T-helper 9 cell (primary cell): ENCODE measurements around the gene PPP6R2.

Experiments
- DNase-seq: peaks from one replicate; pipeline ENCODE4 v3.0.0-alpha.2; 2020
- total RNA-seq, 2 donors: gene quantifications; one replicate each; lab custom pipeline; 2026; lab: John Stamatoyannopoulos, UW

PPP6R2 gene, protein sequence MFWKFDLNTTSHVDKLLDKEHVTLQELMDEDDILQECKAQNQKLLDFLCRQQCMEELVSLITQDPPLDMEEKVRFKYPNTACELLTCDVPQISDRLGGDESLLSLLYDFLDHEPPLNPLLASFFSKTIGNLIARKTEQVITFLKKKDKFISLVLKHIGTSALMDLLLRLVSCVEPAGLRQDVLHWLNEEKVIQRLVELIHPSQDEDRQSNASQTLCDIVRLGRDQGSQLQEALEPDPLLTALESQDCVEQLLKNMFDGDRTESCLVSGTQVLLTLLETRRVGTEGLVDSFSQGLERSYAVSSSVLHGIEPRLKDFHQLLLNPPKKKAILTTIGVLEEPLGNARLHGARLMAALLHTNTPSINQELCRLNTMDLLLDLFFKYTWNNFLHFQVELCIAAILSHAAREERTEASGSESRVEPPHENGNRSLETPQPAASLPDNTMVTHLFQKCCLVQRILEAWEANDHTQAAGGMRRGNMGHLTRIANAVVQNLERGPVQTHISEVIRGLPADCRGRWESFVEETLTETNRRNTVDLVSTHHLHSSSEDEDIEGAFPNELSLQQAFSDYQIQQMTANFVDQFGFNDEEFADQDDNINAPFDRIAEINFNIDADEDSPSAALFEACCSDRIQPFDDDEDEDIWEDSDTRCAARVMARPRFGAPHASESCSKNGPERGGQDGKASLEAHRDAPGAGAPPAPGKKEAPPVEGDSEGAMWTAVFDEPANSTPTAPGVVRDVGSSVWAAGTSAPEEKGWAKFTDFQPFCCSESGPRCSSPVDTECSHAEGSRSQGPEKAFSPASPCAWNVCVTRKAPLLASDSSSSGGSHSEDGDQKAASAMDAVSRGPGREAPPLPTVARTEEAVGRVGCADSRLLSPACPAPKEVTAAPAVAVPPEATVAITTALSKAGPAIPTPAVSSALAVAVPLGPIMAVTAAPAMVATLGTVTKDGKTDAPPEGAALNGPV
- 98.9 to 132 reads per million in 2 donors for total RNA-seq

DNA sequence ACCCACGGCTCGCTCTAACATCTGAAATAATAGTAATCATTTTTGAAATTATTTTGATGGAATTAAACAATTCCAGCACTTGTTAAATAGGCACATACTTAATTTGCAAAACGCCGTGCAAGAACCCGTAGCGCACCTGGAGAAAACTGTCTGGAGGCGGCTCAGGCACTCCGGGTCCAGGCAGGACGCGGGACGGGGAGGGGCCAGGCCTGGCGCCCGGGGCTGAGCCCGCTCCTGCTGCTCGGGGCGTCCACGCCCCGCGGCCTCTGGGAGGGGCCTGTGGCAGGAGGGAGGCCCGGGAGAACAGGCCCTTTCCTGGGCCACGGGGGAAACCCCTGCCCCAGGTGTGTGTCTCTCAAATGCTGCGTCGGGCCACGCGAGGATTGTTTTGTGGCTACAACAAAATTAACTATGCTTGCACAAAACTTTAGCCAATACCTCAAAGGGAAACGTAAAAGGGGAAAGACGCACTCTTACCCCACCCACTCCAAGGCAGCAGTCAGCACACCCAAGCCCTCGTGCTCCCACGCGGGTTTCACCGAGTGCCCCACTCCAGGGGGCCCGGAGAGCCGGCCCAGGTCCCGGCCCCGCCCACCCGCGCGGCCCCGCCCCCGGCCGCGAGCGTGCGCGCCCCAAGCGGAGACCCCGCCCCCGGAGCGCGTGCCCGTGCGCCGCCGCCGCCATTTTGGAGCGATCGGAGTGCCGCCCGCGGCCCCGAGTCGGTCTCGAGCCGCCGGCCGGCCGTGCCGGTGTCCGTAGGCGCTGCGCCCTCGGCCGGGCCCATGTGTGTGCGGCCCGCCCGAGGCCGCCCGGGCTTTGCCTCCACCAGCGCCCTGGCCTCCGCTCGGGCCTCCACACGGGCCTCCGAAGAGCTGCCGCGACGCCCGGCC lies at the start of gene PPP6R2:
PPP6R2 (plus strand) TSS at position 677 of the 890 bp plus-strand sequence. CDS start 50,582 bp downstream, outside the sequence.
- peak; percentile 91 for DNase-seq

DNA sequence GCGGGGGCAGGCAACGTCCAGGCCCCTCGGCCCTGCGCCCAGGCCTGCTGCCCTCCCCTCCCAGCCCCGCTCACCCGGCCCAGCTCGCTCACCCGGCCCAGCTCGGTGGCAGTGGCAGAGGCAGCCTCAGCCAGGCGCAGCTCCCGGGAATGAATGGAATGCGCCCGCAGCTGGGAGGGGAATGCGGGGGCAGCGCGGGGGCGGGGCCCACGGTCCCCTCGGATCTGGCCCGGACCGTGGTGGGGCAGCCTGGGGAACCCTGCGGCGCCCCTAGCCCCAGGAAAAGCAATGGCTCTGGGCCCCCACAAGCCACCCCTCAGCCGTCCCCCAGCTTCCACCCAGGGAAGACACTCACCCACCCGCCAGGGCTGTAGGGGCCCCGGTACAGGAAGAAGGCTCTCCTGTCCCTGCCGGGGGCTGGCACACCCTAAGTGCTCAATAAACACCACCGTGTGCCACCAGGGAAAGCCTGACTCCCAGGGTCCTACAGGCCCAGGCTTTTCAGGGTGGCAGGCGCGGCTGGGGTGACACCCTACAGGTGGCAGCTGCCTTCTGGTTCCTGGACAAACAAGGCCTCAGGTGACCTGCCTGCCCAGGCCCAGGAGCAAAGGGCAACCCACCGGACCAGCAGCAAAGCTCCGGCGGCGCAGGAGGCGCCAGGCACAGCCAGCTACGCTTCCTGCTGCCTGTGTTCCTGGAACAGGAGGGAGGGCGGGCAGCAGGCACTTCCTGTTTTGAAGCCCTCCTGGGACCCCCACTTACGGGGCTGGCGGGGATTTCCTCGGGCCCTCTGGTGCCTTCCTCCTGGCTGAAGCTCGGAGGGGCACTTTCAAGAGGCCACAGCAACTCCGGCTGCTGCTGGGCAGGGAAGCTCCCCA lies 49.4 kb upstream of the PPP6R2 start:
- no peak for DNase-seq

DNA sequence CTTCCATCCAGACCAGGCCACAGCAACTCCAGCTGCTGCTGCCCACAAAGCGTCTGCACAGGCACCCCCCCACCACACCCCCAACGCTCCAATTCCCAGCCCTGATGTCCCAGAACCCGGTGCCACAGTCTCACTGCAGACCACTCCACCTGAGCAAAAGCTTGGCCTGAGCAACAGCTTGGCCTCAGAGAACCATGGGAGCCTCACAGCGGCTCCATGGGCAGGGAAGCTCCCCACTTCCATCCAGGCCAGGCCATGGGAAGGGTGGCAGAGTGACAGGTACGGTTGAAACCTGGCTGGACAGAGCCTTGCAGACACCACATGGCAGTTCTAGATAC lies 48.8 kb upstream of the PPP6R2 start:
- no peak for DNase-seq

DNA sequence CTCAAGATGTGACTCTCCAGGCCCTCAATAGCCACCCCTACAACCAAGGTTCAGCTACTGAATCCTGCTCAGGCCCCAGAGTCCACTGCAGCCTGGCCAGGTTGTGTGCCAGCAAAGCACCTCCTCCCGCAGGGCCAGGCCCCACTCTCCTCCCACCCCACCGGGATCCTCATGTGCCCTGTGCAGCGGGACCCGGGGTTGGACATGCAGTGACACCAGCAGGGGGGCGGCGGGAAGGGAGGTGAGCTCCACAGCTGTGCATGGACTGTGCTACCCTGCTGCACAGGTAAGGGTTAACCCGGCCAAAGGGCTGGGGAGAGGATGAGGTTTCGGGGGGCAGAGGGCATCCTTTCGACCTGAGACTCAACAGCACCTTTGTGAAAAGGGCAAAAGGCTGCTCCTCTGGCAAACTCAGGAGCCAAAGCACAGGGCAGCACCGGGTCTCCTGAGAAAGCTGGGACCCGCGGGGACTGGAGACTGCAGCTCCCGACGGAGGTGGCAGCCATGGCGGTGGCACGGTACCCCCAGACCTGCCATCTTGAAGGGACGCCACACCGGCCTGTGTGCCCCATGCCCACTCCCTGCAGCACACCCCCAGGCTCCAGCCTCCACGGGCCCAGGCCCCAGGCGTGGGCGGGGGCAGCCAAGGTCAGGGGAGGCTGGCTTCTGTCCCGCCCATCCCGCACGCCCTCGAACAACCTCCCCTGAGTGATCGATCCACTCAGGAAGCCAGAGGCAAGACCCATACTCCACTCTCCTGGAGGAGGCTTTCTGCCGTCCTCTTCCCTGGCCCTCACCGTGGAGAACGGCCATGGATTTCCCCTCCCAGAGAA lies 46.3 kb upstream of the PPP6R2 start:
- DNase-seq, result no peak

DNA sequence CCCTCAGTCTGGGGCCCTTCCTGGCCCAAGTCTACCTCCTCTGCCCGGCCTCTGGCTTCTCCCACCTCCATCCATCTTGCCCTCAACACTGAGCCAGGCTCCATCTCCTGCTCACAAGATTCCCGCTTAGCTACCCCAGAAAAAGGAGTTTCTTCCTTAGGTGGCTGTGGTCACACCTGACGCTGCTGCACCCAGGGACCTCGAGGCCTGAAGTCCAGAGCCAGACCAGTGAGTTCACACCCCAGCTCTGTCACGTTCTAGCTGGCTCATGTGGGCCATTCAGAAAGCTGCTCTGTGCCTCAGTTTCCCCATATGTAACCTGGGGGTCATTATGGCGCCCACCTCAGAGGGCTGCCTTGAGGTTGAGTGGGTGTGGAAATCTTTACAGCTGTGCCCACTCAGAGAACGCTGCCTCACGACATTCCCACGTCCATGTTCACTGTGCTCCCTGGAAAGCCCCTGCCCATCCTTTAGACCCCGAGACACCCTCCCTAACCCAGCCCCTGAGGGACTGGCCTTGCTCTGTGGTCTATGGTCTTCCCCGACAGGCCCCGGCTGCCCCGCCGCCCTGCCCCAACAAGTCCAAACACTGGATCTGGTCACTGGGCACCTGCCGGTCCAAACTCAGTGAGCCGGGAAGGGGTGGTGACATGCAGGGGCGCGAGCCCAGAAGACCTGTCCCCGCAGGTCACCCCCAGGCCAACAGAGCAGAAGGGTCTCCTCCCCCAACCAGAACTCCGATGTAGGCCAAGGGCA lies 45.4 kb upstream of the PPP6R2 start:
- DNase-seq, result no peak

DNA sequence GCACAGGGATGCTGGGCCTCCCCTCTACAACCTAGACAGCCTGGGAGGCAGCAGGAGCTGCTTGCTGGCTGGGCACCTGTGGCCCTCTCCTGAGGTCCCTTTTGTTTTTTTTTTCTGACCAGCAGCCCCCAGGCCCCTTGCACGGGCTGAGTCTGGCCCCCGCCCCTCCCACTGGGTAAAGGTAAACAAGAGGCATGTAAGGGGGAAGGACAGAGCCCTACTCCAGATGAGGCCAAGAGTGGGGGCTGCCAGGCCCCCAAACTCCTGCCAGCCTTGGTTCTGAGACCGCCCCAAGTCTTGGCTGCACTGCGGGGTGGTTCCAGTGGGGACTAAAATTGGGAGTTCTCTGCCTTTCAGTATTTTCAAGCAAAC lies 44.9 kb upstream of the PPP6R2 start:
- no peak for DNase-seq

DNA sequence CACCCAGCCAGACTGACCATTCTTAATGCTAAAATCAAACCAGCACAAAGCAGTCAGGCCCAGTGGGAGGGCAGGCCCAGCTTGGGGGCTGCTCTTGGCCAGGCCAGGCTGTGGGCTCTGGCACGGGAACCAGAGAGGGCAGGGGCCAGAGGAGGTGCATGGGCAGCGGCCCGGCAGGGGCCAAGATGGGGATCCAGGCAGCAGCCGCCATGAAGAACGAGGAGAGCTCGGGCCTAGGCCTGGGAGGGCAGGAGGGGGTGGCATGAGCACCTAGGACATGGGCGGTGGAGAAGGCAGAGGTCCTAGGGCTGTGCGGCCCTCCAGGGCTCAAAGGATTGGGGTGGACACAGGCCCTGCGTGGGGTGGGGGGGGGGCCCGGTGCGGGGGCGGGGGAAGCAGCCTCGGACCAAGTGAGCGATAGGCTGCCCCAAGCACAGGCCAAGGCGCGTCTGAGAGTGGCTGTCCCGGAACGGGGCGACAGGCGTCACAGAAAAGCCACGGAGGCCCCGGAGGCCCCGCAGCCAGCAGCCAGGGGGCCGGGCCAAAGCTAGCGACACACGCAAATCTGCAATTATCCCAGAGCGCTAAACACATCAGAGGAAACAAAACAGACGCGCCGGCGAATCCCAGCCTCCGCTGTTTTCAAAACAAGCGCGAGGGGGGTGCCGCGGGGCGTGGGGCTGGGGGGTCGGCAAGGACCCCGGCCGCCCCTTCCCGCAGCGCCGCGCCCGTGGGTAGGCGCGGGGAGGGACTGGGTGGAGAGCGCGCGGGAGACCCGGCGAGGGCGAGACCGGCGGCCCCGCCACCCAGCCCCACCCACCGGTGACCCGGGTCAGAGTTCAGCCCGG lies 44.0 kb upstream of the PPP6R2 start:
- DNase-seq, result no peak

DNA sequence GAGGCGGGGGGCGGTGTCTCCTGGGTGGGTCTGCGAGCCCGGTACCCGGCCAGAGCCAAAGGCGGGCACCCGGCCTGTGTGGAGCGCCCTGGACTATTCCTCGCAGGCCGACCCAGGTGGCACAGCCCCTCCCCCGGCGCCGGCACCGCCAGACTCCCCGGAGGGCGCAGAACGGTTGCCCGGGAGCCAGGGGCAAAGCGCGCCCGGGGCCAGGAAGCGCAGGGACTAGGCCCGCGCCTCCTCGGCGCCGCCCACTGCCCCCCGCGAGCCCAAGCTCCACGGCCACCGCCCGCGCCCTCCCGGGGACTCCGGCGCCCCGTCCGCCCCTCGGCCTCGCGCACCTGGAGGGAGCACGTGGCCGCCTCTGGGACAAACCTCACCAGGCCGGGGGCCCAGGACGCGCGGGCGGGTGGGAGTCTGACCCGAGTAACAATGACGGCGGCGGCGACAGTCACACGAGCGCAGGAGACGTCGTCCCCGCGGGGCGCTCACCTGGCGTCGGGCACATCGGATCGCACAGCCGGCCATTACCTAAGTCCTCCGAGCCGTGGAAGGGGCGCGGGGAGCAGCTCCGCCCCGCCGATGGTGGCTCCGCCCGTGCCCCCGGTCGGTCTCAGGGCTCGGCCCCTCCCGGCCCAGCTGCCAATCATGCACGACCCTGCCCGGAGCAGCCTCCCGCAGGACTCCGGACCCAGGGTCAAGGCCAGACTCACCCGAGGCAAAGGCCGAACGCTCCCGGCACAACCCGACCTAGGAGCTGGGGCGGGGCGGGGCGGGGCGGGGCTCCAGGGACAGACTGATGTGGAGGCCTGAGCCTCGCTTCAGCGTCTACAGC lies 43.1 kb upstream of the PPP6R2 start:
- DNase-seq, result no peak

DNA sequence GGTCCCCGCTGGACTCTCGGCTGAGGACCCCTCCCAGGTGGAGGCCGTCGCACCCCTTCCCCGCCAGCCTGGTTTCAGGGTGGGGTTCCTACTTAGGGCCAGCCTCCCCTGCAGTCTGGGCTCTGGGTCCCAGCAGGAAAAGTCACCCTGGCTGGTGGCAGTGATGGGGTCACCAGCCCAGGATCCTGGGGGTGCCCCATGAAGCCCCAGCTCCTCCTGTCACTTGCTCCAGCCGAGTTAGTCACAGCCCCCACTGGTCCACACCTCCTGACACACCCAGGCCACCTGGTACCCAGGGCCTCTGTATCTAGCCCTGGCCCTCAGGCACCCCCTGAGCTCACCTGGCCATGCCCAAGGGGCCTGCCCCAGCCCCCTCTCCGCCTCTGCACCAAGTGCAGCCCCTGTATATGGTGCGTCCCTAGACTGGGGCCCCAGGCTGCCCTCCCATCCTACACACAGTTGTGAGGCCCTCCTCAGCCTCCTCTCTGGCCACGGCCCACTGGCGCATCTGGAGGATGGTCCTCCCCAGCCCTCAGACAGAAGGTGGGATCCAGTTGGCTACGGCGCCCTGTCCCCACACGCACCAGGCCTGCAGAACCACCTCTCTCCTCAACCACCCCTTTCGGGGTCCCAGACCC lies 42.4 kb upstream of the PPP6R2 start:
- DNase-seq, result no peak

DNA sequence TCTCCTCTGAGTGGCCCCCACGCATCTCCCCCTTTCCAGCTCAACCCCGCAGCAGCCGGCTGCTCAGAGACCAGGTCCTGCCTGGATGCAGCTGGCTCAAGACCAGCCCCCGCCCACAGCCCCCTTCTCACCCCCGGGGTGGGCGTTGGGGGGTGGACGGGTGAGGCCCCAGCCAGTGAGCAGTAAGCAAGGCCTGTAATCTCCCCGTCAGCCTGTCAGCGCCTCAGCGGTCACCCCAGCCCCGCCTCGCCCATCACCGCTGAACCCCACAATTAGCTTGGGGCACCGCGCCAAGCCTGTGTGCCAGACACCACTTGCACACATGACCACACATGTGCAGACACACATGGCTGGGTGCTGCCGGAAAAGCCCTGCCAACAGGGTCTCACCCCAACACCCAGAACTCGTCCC lies 41.5 kb upstream of the PPP6R2 start:
- no peak for DNase-seq

DNA sequence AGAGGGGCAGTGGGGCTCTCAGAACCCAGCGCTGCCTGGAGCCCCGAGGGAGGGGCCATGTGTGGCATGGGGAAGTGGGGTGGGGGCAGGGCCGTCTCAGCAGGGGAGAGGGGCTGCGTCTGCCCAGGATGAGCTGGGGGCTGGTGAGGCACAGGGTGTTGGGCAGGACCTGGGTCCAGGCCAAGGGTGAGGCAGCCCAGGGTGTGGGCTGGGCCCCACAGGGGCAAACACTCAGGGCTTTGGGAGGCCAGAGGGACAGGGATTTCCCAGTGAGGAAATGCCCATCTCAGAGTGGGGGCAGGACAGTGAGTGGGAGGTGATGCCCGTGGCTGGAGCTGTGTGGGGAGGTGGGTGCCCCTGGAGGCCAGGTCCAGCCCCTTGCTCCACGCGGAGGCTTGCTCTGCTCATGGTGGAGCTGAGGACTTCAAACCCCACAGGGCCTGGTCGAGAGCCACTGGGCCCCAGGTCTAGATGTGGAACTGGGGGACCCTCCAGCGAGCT lies 41.0 kb upstream of the PPP6R2 start:
- no peak for DNase-seq

DNA sequence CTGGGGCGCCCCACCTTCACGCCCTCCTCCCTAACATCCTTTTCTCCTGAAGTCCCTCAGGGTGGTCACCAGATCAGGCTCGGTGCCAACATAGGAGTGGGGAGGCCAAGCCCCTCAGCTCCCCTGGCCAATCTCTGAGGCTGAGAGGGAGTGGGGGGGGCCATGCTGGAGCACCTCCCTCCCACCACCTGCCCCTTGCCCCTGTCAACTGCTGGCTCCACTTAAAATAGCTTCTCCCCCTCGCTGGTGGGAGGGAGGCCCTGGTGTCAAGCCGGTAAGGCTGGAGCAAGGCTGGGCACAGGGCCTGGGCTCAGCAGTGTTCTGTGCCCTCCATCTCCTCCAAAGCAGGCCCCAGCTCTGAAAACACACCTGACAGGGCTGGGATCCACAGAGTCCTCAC lies 40.6 kb upstream of the PPP6R2 start:
- no peak for DNase-seq

DNA sequence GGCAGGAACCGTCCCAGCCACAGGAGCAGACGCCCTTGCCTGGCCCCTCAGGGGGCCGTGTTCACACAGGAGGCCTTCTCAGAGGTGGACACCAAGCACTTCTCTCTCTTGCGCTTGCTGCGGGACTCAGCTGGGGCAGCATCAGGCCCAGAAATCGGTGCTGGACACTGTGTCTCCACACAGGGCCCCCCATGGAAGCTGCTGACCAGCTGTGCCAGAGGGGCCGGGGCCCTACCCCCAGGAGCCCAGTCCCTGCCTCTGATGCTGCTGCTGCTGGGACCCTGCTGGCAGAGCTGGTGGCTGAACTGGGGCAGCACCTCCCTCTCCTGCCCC lies 39.6 kb upstream of the PPP6R2 start:
- no peak for DNase-seq

DNA sequence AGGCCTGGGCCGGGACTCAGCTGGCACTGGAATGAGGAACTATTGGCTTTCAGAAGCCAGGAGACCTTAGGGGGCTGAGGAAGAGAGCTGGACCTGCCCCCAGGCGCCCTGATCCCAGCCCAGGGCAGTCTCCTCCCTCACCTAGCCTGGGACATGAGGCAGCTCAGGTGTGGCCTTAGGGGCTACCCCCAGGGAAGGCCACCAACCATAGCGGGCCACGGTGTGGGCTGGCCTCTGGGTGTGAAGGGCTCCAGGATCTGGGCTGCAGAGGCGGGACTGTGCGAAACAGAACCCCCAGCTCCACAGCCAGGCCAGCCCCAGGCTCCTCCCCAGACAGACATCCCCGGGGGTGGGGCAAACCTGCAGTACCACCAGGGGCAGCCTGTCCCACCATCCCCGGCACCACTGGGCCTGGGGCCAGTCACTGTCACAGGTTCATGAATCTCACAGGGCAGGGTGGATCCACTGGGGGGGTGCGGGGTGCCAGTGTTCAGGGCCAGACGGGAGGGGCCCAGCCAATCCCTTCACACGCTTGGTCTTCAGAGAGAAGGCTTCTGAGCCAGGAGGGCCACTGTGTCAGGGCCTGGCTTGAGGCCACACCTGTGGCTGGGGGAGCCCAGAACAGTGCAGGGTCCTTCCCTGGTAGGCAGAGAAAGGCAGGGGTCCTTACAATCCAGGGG lies 39.1 kb upstream of the PPP6R2 start:
- DNase-seq, result no peak

DNA sequence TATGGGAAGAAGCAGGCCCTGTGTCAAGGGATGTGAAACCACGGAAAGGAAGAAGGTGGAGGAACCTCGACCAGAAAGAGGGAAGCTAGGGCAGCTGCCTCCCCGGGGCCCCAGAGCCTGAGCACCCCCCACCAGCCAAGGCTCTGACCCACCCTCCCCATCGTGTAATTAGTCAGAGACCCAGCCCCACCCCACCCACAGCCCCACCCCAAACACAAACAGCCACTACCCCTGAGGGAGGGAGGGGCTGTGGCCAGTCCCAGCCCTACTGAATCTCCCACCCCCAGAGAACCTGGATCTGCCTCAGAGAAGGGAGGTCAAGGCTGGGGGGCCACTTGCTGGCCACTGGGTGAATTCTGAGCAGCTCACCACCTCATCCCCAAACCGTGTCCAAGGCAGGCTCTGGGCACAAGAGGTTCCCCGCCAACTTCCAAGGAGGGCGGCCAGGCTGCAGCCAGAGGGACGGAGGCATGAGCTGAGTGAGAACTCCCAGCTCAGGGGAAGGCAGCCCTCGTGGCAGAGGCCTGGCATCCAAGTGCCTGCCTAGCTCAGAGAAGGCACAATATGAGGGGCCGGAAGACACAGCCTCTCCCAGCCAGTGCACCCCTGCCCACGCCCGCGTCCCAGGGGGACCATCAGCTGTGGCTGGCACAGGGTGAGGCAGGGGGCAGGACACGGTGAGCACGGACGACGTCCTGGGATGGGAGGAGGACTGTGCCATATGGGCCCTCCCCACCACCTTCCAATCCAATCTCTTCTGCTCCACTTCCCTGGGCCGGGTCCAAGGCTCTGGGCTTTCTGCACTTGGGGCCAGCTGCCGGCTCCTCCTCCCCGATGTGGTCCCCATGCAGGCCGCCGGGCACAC lies 38.4 kb upstream of the PPP6R2 start:
- DNase-seq, result no peak

DNA sequence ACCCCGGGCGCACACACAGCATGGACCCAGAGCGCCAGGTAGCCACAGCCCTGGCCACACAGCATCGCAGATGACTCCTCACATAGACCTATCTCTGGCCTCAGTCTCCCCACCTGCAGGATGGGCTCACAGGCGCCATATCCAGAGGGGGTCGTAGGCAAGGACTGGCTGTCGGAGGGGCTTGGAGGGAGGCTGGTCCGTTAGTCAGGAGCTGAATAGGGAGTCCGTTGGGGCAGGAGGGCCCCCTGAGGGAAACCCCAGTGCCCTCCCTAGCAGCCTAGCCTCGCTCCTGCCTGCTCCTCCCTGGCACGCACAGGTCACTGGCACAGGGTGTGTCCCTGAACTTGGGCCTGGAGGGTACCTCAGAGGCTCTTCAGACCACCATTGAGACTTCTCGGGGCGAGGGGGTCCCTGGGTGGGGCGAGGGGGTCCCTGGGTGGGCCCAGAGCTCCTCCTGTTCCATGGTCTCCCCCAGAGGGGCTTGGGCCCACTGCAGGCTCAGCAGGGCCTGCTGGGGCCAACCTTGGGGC lies 37.7 kb upstream of the PPP6R2 start:
- DNase-seq, result no peak
